Measurements from ENCODE around the gene PADI3.

Gene PADI3

DNA sequence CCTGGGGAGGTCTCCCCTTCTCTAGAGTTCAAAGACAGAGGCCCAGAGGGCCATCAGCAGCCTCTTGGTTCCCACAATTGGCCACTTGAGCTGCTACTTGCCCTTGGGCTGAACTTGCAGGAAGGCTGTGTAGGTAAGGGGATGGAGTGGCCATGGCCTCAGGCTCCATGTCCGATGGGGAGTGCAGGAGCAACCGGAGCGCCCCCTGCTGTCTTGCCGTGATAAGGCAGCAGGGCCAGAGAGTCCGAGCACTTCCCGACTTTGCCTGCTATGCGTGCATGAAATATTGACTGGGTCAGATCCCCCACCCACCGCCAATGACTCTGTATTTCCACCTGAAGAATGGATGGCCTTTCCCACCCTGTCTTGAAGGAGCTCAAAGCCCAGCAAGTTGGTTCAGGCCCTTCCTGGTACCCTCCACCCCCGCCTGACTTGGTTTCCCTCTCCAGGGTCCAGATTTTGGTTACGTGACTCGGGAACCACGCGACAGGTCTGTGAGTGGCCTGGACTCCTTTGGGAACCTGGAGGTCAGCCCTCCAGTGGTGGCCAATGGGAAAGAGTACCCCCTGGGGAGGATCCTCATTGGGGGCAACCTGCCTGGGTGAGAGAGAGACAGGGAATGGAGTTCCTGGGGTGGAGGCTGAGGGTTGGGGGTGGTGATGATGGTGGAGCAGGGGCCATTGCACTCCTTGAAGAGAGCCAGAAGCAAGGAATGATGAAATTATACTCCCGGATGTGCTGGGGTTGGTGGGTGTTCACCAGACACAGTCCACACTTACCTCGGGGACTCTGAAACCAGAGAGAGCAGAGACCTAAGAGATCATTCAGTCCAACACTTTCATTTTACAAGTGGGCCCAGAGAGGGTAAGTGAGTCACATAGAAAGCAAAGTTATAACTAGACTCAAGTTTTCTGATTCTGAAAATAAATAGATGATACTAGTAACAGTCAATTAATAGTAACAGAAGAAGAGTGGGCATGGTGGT is 25.6 kb downstream of the PADI3 start:
- peak in 1 of 2 experiments; percentile 7 for DNase-seq

DNA sequence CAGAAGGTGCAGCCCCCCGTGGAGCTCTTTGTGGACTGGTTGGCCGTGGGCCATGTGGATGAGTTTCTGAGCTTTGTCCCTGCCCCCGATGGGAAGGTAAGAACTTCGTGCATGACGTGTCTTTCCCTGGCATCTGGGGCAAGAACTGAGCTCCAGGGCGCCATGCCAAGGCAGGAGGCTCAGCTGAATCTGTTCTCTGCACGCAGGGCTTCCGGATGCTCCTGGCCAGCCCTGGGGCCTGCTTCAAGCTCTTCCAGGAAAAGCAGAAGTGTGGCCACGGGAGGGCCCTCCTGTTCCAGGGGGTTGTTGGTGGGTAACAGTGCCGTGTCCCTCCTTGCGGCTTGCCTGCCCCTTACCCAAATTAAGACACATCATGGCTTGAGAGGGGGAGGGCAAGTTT is 27.7 kb downstream of the PADI3 start:
- no peak for DNase-seq

DNA sequence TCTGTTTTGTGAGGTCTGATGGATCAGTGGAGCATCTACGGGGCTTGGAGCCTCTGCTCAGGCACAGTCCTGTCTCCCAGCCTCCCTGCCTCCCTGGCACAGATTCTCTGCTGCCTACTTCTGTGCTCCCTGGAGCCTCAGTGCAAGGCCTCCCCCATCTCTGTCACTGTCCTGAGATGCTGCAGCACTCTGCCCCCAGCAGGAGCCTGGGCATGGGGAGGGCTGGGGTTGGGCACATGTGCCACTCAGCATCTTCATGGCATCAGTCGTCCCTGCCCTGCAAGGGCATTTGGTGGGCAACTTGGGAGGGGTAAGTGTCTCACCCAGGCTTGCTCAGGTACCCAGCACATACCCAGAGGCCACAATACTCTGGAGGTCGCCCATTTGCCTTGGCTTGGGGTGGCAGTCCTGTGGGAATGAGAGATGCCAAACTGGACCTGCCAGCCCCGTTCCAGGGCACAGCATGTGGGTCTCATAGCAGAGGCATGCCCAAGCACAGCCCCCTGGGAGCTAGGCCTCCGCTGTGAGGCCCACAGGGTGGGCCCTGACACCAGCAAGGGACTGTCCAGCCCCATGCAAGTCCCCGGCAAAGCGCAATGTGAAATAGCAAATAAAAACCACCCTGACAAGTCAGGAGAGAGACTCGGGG is 28.7 kb downstream of the PADI3 start:
- DNase-seq = no peak

DNA sequence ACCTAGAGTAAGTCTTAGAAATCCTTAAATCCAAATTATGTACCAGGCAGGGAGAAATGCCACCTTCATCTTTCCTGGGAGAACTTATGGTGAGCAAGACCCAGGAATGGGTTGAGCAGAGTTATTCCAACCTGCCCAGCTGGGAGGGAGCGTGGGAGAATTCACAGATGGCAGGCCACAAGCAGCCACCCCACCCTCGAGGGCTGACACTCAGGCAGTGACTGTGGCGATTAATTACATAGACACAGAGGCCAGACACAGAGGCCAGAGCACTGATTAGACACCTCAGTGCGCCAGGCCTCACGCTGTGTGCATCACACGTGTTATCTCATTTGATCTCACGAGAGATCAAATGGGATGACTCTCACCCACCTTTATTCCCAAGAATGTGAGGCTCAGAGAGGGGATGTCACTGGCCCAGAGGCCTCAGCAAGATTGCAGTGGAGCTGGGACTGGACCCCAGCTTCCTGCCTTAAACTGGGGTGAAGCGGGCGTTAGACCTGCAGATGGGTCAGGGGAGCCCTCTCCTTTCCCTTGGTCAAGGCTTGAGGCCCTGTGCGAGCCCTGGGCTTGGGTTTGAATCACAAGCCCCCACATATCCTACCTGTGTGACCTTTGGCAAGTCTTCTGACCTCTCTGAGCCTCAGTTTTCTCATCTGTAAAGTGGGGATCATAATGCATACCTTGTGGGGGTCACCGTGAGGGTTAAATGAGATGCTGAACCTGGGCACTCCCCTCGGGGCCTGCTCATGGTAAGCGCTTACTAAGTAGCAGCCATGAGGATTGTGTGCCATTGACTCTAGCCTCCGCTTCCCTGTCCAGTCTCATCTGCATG is 30.3 kb downstream of the PADI3 start:
- no peak for DNase-seq

DNA sequence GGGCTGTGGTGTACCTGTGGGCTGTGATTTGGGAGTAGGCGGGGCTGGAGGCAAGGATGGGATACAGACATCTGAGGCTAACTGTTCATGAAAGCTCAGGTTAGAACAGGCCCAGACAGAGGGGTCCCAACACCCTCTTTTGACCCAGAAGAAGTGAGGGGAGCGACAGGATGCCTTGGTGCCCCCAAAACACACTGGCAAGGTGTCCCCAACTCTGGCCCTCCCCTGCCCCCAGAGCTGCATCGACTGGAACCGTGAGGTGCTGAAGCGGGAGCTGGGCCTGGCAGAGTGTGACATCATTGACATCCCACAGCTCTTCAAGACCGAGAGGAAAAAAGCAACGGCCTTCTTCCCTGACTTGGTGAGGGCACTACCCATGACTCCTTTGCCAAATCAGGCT is 31.5 kb downstream of the PADI3 start:
- DNase-seq = no peak

DNA sequence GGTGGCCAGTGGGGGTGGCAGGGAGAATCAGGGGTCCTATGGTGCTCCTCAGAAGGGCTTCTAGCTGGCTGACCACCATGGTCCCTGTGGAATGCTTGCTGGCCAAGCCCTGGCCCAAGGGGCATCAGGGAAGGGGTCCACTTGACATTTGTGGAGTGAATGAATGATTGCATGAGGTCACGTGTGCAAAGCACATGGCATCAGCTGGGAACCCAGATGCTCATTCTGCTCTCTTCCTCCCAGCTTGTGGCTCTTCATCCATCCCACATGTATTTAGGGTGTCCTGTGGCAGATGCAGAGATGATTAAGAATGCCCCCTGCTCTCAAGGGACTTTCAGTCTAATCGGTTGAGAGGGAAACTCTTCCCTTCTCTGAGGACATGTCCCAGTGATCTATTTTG is 32.0 kb downstream of the PADI3 start:
- DNase-seq = no peak

DNA sequence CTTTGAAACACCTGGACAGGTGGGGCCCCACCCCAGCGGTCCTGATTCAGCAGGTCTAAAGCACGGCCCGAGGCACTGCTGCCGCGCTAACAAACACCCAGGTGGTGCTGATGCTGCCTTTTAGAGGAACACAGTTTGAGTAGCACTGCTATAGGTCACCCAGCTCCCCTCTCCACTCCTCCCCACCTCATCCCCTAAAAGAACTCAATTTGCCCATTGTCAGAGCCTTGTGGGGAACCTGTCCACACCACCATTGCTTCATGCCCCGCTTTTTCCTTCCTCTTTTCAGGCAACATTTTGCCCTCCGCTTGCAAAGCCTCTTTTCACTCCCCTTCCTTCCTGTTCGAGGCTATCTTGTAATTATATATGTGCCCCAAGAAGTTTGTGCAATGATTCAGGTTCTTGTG is 32.9 kb downstream of the PADI3 start:
- no peak for DNase-seq

DNA sequence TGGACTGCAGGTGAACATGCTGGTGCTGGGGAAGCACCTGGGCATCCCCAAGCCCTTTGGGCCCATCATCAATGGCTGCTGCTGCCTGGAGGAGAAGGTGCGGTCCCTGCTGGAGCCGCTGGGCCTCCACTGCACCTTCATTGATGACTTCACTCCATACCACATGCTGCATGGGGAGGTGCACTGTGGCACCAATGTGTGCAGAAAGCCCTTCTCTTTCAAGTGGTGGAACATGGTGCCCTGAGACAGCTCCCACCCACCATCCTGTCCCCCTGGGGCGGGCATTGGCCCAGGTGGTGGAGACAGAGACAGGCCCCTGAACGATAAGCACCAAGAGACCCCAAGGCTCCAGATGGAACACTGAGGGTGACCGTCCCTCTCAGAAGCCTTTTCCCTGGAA is 33.9 kb downstream of the PADI3 start:
- no peak for DNase-seq

DNA sequence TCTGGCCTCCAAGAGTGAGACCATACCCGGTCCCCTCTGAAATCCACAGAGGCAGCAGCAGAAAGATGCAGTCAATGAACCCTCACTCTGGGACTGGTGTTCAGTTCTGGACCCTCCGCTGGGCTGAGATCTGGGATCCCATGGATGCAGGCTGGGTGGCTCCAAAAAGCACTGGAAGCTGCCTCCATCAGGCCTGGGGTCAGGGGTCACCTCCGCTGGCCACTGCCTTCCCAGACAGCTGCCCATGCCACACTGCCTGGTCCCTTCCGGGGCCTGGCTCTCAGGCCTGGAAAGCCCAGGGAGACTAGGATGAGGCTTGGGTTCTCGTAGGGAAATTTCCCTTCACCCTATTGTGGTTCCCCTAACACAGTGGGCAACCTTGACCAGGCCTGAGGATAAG is 37.7 kb downstream of the PADI3 start:
- no peak for DNase-seq

DNA sequence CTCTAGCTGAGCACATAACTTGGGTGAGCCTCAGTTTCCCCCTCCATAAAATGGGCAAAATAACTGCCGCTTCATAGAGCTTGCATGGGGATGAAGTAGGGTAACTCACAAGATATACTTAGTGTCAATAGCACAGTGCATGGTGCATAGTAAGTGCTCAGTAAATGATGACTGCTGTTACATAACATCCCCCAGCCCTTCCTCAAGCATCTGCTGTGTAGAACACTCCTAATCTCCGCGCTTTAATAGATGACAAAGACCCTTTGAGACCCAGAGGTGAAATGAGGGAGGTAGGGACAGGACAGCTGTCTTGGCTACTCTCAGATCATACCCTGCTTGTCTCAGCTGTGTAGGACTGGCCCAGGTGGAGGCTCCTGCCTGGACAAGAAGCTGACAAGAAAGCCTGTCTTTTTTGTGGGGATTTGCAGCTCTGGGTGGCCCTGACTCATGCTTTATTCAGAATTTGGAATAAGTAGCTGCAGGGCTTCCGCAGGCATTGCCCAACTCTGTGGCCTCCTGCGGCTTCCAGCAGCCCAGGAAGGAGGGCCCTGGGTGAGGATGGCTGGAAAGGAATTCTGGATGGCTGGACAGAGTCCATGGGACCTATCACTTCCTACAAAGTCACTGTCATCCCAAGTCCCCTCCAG is 38.4 kb downstream of the PADI3 start:
- DNase-seq = no peak

DNA sequence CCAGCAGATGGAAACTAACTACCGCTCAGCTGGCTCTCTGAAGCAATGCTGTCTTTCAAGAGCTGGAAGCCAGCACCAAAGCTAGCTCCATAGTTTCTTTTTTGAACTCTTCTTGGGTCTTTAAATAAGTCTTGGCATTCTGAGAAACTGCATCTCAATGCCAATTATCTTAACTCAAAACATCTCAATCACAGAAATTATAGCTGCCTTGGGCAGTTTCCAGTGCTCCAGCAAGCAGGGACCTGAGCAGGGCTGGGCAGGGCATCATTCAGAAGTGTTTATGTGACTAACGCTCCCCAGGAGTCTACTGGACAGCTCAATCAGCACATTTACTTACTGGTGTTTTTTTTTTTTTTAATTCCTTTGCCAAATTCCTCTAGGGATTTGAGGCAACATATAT is 40.8 kb downstream of the PADI3 start:
- no peak for DNase-seq

DNA sequence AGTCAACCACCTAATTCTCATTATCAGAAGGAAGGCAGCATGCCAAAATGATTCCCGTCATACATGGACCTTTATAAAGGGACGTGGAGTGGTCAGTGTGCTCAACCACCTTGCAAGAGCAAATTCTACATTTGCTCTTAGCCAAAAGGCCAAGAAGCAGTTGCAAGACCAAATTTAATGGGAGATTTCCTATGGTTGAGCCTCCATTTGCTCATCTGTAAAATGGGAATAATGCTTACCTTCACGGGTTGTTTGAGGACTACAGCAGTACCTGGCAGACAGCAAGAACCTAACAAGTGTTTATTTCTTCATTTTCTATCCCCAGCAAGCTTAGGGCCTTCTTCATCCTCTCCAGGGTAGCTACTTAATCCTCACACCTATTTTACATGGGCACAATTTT is 41.7 kb downstream of the PADI3 start:
- no peak for DNase-seq

DNA sequence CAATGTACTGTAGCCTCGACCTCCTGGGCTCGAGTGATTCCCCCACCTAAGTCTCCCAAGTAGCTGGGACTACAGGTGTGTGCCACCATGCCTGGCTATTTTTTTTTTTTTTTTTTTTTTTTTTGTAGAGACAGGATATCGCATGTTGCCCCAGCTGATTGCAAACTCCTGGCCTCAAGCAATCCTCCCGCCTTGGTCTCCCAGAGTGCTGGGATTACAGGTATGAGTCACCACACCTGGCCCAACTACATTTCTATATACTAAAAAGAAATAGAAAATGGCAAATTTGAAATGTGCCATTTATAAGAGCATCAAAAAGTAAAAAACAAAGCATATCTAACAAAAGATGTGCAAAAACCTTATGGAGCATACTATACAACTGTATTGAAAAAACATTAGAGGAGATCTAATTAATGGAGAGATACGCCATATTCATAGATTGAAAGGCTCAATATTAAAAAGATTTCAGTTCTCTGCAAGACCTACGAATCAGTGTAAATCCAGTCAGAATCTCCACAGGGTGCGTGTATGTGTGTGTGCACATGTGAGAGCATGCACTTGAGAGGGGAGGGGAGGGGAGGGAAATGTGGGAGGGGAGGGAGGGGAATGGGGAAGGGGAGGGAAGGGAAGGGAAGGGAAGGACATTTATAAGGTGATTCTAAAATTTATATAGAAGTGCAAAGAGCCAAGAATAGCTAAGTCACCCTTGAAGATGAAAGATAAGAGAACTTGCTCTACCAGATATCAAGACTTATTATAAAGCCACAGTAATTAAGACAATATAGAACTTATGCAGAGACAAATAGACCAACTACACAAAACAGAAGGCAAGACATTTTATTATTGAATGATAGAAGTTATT is 43.6 kb downstream of the PADI3 start:
- DNase-seq = no peak

DNA sequence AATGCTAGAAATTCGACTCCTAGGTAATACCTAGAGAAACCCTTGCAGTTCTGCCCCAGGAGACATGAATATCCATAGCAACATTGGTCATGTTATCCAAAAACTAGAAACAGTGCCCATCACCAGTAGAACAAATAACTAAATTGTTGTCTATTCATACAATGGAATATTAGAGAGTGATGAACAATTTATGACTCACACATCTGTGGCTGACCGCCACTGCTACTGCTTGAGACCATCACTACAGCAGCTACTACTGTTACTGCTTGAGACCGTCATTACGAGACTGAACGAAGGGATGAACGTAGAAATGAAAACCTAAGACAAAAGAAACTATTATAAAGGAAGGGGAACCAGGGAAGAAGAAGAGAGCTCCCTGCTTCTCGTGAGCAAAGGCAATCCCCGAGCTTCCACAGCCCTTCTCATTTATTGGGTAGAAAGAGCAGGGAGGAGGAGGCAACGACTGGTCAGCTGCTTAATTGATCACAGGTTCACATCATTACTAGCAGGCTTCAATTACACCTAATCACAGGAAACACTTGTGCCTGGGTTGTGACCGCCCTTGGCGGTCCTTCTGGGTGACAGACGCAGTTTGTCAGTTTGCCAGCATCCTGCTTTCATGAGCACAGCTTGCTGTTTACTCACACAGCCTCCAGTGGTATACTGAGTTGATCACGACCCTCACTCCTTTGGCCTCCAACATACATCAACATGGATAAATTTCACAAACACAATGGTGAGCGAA is 45.0 kb downstream of the PADI3 start:
- peak in 1 of 2 experiments; percentile 61 for DNase-seq

DNA sequence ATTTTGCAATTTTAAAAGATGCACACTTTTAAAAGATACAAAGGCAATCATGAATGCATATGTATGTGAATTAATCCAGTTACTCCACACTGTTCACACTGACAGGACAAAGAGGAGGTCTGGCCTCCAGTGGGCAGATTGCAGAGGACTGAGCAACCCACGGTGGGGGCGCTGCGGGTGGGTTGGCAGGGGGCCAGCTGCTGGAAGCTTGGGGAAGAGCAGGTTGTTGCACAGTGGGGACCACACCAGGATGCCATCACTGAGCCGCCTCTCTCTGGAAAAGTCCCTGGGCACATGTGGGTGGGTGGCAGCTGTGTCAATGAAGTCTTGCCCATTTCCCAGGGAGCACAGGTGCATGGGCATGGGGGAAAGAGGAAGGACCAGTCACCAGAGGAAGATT is 46.4 kb downstream of the PADI3 start:
- peak in 1 of 2 experiments; percentile 35 for DNase-seq

DNA sequence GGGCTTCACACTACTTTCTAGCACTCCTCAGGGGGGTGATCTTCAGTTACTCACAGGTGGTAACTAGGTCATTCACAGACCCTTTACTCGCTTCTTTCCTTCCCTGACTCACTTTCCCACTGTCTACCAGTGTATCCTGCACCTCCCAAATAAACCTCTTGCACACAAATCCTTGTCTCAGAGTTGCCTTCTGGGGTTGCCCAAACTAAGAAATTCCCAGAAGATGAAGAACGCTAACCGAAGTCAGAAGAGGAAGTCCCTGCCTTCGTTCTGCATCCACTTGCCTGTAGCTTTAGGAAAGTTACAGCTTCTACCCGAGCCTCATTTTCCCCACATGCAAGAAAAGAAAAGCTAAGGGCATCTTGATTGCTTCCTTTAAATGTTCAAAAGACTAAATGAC is 47.2 kb downstream of the PADI3 start:
- DNase-seq = no peak

DNA sequence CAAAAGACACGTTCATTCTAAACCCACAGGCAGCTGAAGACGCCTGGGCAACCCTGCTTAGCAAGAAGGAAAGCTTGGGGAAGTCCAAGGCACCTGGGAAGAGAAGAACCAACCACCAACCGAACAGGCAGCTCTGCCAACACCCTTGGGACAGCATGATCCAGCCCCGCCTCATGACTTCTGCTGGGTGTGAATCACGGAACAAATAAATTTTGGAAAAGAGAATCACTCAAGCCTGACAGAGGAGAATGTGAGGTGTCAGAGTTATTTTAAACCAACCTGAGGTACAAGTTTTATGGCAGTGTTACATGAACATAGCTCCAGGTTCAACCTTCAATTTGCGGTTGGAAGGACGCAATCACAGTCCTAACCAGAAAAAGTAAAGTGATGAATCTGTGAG is 49.1 kb downstream of the PADI3 start:
- DNase-seq = no peak

DNA sequence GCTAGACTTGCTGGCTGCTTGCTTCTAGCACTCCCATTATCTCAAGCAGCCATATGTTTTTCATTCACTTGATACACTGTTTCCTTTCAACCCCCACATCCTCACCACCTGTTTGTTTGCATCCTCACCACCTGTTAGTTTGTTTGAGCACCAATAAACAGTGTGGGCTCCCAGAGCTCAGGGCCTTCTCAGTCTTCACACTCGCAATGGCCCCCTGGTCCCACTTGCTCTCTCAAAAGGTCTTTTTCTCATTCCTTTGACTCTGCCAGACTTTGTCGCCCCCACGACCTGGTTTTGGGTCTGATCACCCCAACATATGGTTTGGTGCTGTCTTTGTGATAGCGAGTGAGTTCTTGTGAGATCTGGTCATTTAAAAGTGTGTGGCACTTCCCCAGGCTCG is 52.9 kb downstream of the PADI3 start:
- no peak for DNase-seq

DNA sequence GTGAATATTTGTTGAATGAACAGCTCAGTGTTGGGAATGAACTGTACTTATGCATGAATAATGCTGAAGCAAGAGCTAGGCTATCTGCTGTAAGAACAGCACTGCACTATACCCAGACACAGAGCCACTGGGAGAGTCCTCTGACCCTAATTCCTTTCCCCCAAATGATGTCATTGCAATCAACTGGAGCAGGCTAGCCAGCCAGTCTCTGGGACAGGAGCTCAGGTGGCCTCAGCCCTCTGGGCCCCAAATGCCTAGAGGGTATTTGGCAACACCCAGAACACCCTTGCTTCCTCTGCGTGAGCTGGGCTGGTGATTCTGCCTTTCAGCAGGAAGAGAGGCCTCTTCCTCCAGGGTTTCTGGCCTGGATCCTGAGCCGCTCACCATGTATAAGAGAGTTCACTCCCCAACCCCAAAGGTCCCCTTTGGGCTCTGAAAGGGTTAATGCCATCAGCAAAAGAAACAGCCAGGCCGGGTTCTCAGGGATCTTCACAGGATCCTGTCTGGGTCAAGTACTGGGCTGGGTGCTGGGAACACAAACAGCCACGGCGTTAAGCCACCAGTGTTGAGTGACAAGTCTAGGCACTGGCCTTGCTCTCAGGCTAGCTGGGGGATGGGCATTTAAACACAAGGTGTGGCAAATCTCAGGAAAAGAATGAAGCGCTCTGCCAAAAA is 55.4 kb downstream of the PADI3 start:
- no peak for DNase-seq

DNA sequence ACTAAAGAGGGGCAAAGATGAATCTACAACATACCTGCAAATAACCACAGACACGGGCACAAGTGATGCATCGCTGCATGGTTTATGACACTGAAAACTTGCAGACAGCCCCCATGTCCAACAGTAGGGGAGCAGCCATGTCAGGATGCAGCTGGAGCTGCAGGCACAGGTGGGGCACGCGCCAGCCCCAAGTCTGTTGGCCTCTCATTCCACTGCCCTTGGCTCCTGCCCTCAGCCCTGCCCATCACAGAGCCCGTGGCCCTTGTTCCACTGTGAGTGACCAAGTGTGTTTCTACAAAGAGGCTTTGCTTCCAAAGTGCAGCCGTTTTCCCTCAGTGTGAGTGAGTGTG is 55.9 kb downstream of the PADI3 start:
- no peak for DNase-seq
